Endothelial cell of umbilical vein (primary cell): ENCODE results near the gene RAPGEF4.

Source experiments
- EZH2 ChIP-seq: IDR thresholded peaks from 2 replicates; pipeline ENCODE4 v1.6.1; 2012; ENCODE audit warnings: borderline replicate concordance, low read depth, mild to moderate bottlenecking, moderate library complexity, low read length, inconsistent platforms; ENCODE audit not compliant: severe bottlenecking
- JUN ChIP-seq: IDR thresholded peaks from 2 replicates; pipeline ENCODE4 v1.6.1; 2011; ENCODE audit warnings: borderline replicate concordance, low read depth; ENCODE audit not compliant: insufficient read length, insufficient read depth
- POLR2AphosphoS5 ChIP-seq: IDR thresholded peaks from 2 replicates; pipeline ENCODE4 v1.6.1; 2012; ENCODE audit warnings: low read depth, mild to moderate bottlenecking, control low read depth, low read length, moderate library complexity; ENCODE audit not compliant: insufficient read depth
- TF ChIP-seq, protein P1 (sequence below), 2 donors: IDR thresholded peaks; 1 replicate in 1 of 2; 2 replicates in 1 of 2; pipeline ENCODE4 v1.5.1; 2011; ENCODE audit warnings: low read length in 2 of 2, mild to moderate bottlenecking in 2 of 2, moderate library complexity in 2 of 2, control low read depth in 1 of 2, inconsistent platforms in 1 of 2, low read depth in 1 of 2; ENCODE audit not compliant: insufficient read depth in 1 of 2; ENCODE audit errors: extremely low read depth in 1 of 2

DNA sequence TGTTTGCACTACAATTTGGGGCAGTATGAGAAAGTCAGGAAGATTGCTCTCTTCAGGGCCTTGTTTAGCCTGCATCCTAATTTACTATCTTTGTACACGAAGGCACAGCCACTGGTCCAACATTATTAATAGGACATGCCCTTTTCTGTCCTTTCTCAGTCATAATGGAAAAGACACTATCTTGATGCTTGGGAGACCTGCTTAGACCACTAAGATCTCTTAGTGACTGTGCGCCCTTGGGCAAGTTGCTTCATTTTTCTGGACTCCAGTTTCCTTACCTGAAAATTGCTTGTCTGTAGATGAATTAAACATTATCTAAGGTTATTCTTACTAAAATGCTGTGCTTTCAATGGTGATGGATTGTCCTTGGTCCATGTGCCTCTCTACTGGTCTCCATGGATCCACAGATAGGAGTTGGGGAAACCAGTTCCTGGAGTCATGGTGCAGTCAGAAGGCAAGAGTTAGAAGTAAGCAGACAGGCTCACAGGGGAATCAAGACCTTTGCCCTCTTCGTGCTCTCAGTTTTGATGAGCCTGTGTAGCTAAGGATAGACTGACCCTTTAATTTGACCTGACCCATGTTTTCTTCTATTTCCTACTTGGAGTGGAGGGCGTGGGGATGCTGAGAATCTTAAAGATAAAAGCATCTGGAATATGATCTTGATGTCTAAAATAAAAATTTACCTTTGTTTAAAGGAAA is 114.0 kb downstream of the RAPGEF4 start:
- TF ChIP-seq, protein P1, sequence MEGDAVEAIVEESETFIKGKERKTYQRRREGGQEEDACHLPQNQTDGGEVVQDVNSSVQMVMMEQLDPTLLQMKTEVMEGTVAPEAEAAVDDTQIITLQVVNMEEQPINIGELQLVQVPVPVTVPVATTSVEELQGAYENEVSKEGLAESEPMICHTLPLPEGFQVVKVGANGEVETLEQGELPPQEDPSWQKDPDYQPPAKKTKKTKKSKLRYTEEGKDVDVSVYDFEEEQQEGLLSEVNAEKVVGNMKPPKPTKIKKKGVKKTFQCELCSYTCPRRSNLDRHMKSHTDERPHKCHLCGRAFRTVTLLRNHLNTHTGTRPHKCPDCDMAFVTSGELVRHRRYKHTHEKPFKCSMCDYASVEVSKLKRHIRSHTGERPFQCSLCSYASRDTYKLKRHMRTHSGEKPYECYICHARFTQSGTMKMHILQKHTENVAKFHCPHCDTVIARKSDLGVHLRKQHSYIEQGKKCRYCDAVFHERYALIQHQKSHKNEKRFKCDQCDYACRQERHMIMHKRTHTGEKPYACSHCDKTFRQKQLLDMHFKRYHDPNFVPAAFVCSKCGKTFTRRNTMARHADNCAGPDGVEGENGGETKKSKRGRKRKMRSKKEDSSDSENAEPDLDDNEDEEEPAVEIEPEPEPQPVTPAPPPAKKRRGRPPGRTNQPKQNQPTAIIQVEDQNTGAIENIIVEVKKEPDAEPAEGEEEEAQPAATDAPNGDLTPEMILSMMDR (IDR thresholded peaks at IDR 0.05; ENCODE audit: extremely low read depth in 1 of 2, insufficient read depth in 1 of 2, low read depth in 1 of 2, low read length in 2 of 2) = no peak
- no peak for TF ChIP-seq EZH2
- no peak for TF ChIP-seq POLR2AphosphoS5
- TF ChIP-seq JUN = no peak
